GM12878 (cell line): ENCODE results near the gene PTK7. TPM values are rescaled to one million over a fixed set of nuclear protein-coding genes. Genes with fewer than 3 reads are reported as not detected.

Experiments
- ATAC-seq: fragments of 200-7000 bp; cut with Tn5 transposase; 3 replicates; pipeline ENCODE4 v1.9.1; 2020; ENCODE audit warnings: mild to moderate bottlenecking, moderate library complexity
- BruUV-seq: library from RNA; stranded (reverse); fragments of 400-500 nt; replicated peaks from 2 replicates; lab custom pipeline; 2021; lab: Mats Ljungman, UMichigan
- CTCF ChIA-PET: fragments of 300-600 bp; sonication (Branson Sonifier 250); formaldehyde crosslinking; extraction: SDS; loops from one replicate; lab custom pipeline; 2021; ENCODE audit warnings: inconsistent platforms; lab: Yijun Ruan, JAX
- POLR2A ChIA-PET: fragments of 350-600 bp; formaldehyde crosslinking; extraction: SDS; loops from one replicate; lab custom pipeline; 2021; ENCODE audit warnings: inconsistent platforms; lab: Charles Lee
- RAD21 ChIA-PET: fragments of 300-600 bp; sonication (Branson Sonifier 250); formaldehyde crosslinking; loops from one replicate; lab custom pipeline; 2023; ENCODE audit warnings: antibody characterized with exemption; ENCODE audit not compliant: unreplicated experiment; lab: Charles Lee
- SMC1A ChIA-PET: fragments of 300-600 bp; sonication (Branson Sonifier 250); formaldehyde crosslinking; loops from one replicate; lab custom pipeline; 2023; ENCODE audit not compliant: unreplicated experiment, uncharacterized antibody; lab: Charles Lee
- DNase-seq: peaks from one replicate; pipeline ENCODE4 v3.0.0-alpha.2; 2011; ENCODE audit warnings: low read depth, low spot score
- FAIRE-seq: peaks from 3 replicates; lab custom pipeline; 2011; peaks lifted over from hg19 to GRCh38; lab: Jason Lieb, UNC
- H2AFZ ChIP-seq: 2 replicates; pipeline ENCODE4 v1.6.0; 2011; ENCODE audit warnings: low read depth, low read length, control low read depth; ENCODE audit not compliant: control insufficient read depth
- H3K27ac ChIP-seq: 2 replicates; pipeline ENCODE4 v1.5.1; 2011; ENCODE audit warnings: control low read depth; ENCODE audit not compliant: control insufficient read depth, insufficient read depth
- H3K27me3 ChIP-seq, 2 experiments: replicated peaks in 1 of 2; 2 replicates each; pipeline versions ENCODE4 v1.6.0 to v1.6.1; 2011; ENCODE audit warnings: low read length in 1 of 2; ENCODE audit not compliant: control insufficient read depth in 2 of 2, insufficient read depth in 2 of 2
- H3K36me3 ChIP-seq, 2 experiments: 2 replicates each; pipeline ENCODE4 v1.5.1; 2011; ENCODE audit warnings: low read length in 1 of 2; ENCODE audit not compliant: control insufficient read depth in 2 of 2, insufficient read depth in 2 of 2
- H3K4me1 ChIP-seq: 2 replicates; pipeline ENCODE4 v1.6.1; 2011; ENCODE audit warnings: mild to moderate bottlenecking, low read length, moderate library complexity, mixed read lengths; ENCODE audit not compliant: control insufficient read depth, insufficient read depth
- H3K4me2 ChIP-seq: 2 replicates; pipeline ENCODE4 v1.6.0; 2011; ENCODE audit warnings: control low read depth; ENCODE audit not compliant: control insufficient read depth, insufficient read depth
- H3K4me3 ChIP-seq: fragments of 200-600 bp; sonication (generic); 2 replicates; pipeline ENCODE4 v1.5.1; 2016
- H3K79me2 ChIP-seq: 2 replicates; pipeline ENCODE4 v1.6.0; 2011; ENCODE audit warnings: low read length; ENCODE audit not compliant: control insufficient read depth, insufficient read depth
- H3K9ac ChIP-seq: 2 replicates; pipeline ENCODE4 v1.8.0; 2011; ENCODE audit warnings: low read length, control low read depth, mixed read lengths; ENCODE audit not compliant: control insufficient read depth, insufficient read depth
- H3K9me3 ChIP-seq: replicated peaks from 3 replicates; pipeline ENCODE4 v1.5.1; 2011; ENCODE audit warnings: mild to moderate bottlenecking, low read length; ENCODE audit not compliant: control insufficient read depth, insufficient read depth
- H4K20me1 ChIP-seq: 2 replicates; pipeline ENCODE4 v1.6.0; 2011; ENCODE audit not compliant: control insufficient read depth, insufficient read depth
- ATF7 ChIP-seq: fragments of 450-650 bp; IDR thresholded peaks from 2 replicates; pipeline ENCODE4 v1.6.1; 2016; ENCODE audit warnings: low read depth, mild to moderate bottlenecking
- BACH1 ChIP-seq: fragments of 450-650 bp; IDR thresholded peaks from 2 replicates; pipeline ENCODE4 v1.6.1; 2017; ENCODE audit warnings: mild to moderate bottlenecking, borderline replicate concordance
- BHLHE40 ChIP-seq, 2 experiments: fragments of 450-650 bp in 1 of 2; IDR thresholded peaks; 2 replicates each; pipeline ENCODE4 v1.6.1; 2011 to 2017; ENCODE audit warnings: low read depth in 2 of 2, borderline replicate concordance in 1 of 2, improper control_type of control experiment in 1 of 2, low read length in 1 of 2, mild to moderate bottlenecking in 1 of 2
- EED ChIP-seq: sonication (generic); IDR thresholded peaks from 2 replicates; pipeline ENCODE4 v1.6.1; 2016; ENCODE audit warnings: antibody characterized with exemption, low read depth
- IKZF1 ChIP-seq: fragments of 450-650 bp; conservative IDR thresholded peaks from 2 replicates; pipeline ENCODE4 v1.6.1; 2017; ENCODE audit warnings: antibody characterized with exemption, mild to moderate bottlenecking
- MTA3 ChIP-seq: IDR thresholded peaks from 2 replicates; pipeline ENCODE4 v1.6.1; 2012; ENCODE audit warnings: low read length, inconsistent platforms, borderline replicate concordance
- NFYB ChIP-seq: IDR thresholded peaks from 2 replicates; pipeline ENCODE4 v1.6.1; 2011; ENCODE audit warnings: low read depth, mild to moderate bottlenecking, low read length, improper control_type of control experiment, moderate library complexity; ENCODE audit not compliant: insufficient read depth
- RAD21 ChIP-seq: IDR thresholded peaks from 2 replicates; pipeline ENCODE4 v1.6.1; 2011; ENCODE audit warnings: mild to moderate bottlenecking, low read depth, low read length, moderate library complexity; ENCODE audit not compliant: insufficient read depth
- RBBP5 ChIP-seq: fragments of 200-600 bp; sonication (generic); conservative IDR thresholded peaks from 2 replicates; pipeline ENCODE4 v1.6.1; 2016
- SMAD1 ChIP-seq: fragments of 450-650 bp; IDR thresholded peaks from 2 replicates; pipeline ENCODE4 v1.6.1; 2018; ENCODE audit warnings: mild to moderate bottlenecking, low read depth; ENCODE audit not compliant: partially characterized antibody
- SMC3 ChIP-seq: IDR thresholded peaks from 2 replicates; pipeline ENCODE4 v1.6.1; 2011; ENCODE audit warnings: low read length, improper control_type of control experiment, borderline replicate concordance
- SPI1 ChIP-seq: IDR thresholded peaks from 2 replicates; pipeline ENCODE4 v1.6.1; 2011; ENCODE audit warnings: low read depth, mild to moderate bottlenecking, low read length, moderate library complexity, borderline replicate concordance; ENCODE audit not compliant: insufficient read depth
- SUPT20H ChIP-seq: IDR thresholded peaks from 2 replicates; pipeline ENCODE4 v1.6.1; 2011; ENCODE audit warnings: low read depth, mild to moderate bottlenecking, low read length, moderate library complexity, borderline replicate concordance; ENCODE audit not compliant: control insufficient read depth
- SUZ12 ChIP-seq: fragments of 200-600 bp; sonication (generic); IDR thresholded peaks from one replicate; pipeline ENCODE4 v1.6.1; 2018; ENCODE audit warnings: antibody characterized with exemption, mild to moderate bottlenecking; ENCODE audit not compliant: unreplicated experiment
- TCF12 ChIP-seq: IDR thresholded peaks from 2 replicates; pipeline ENCODE4 v1.6.1; 2011; ENCODE audit warnings: low read depth, mild to moderate bottlenecking, low read length
- YBX1 ChIP-seq: fragments of 450-650 bp; IDR thresholded peaks from 2 replicates; pipeline ENCODE4 v1.6.1; 2016; ENCODE audit warnings: antibody characterized with exemption
- ZBED1 ChIP-seq: IDR thresholded peaks from 2 replicates; pipeline ENCODE4 v1.6.1; 2016; ENCODE audit warnings: borderline replicate concordance
- WGBS: methylation state at CpG from one replicate; pipeline ENCODE4 v1.1.6; 2016; ENCODE audit warnings: low lambda C conversion rate; ENCODE audit not compliant: insufficient replicate concordance, insufficient coverage; ENCODE audit errors: missing lambda C conversion rate; 5-methylcytosine and 5-hydroxymethylcytosine counted together
- in situ Hi-C: fragments of 300-500 bp; cut with MboI; formaldehyde crosslinking; loops from 9 replicates; pipeline ENCODE4 v1.14.3; 2018; ENCODE audit warnings: mixed read lengths
- intact Hi-C: fragments of 100-400 bp; cut with micrococcal nuclease; formaldehyde crosslinking; loops from one replicate; pipeline ENCODE4 v1.14.2; 2022; ENCODE audit not compliant: unreplicated experiment
- polyA plus RNA-seq, 11 experiments: library from polyadenylated mRNA; depleted of rRNA in 4 of 11; unstranded in 6 of 11; stranded (reverse) in 5 of 11; fragments of >200 nt; fragmentation: Nextera tagmentation in 4 of 11; fragmentation: Illumina TruSeq in 1 of 11; extraction: Ambion mirVana in 4 of 11; extraction: Trizol in 1 of 11; gene quantifications; 1 replicate in 1 of 11; 2 replicates in 10 of 11; pipeline versions ENCODE4 v1.2.1 to v1.2.3, GENCODE V29; 2011 to 2016; ENCODE audit warnings: inconsistent platforms in 2 of 11, missing spikeins in 2 of 11, low read depth in 1 of 11
- total RNA-seq, 4 experiments: library from RNA; depleted of rRNA in 3 of 4; stranded (reverse); fragments of >200 nt in 3 of 4; fragmentation: Illumina TruSeq in 1 of 4; extraction: Trizol in 1 of 4; gene quantifications; 2 replicates each; pipeline versions ENCODE4 v1.2.1 to v1.2.3, GENCODE V29; 2013 to 2021
- TF ChIP-seq, protein P1 (sequence below): fragments of 450-650 bp; IDR thresholded peaks from 2 replicates; pipeline ENCODE4 v1.6.1; 2017; ENCODE audit warnings: mild to moderate bottlenecking, moderate library complexity
- TF ChIP-seq, protein P2 (sequence below): fragments of 450-650 bp; IDR thresholded peaks from 2 replicates; pipeline ENCODE4 v1.6.1; 2016; ENCODE audit warnings: mild to moderate bottlenecking

PTK7 gene
- total and polyA plus RNA-seq, 10 of the 15 experiments (the other 5 are each of a cell fraction or from before 2014, with no cell fraction given): 0.18 to 14.4 (median 3.3) TPM; not detected in 1

DNA sequence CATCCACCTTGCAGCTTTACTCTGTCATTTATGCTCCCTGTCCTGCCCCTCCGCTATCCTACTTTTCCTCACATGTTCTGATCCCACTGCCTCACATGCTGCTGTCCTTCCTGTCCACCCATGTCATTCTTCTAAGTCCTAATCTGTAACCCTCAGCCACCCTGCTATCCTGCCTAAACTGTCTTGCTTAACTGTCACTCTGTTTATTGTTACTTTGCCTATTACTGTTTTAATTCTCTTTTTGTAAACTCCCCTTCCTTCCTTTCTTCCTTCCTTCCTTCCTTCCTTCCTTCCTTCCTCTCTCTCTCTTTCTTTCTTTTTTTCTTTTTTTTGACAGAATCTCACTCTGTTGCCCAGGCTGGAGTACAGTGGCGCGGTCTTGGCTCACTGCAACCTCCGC, 107.3 kb downstream of the PTK7 start (continued):
- TF ChIP-seq SUZ12 (no peak), BACH1 (no peak), SMAD1 (no peak), SUPT20H (no peak)

DNA sequence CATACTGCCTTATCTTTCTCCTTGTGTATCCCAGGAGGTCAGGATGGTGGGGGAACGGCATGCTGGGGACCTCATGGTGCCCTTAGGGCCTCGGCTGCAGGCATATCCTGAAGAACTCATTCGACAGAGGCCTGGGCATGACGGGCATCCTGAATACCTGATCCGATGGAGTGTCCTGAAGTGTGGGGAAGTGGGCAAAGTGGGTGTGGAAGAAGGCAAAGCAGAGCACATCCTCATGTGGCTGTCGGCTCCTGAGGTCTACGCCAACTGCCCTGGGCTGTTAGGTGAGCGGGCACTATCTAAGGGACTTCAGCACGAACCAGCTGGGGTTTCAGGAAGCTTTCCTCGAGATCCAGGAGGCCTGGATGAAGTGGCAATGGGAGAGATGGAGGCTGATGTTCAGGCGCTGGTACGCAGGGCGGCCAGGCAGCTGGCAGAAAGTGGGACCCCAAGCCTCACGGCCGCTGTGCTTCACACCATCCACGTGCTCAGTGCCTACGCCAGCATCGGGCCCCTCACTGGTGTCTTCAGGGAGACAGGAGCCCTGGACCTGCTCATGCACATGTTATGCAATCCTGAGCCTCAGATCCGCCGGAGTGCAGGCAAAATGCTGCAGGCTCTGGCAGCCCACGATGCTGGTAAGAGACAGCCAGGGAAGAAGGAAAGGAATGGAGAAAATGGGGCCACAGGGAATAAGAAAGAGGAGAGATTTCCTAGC, 108.3 kb downstream of the PTK7 start:
- peaks cover 11% of the 10 kb centered on the region for H3K79me2 ChIP-seq
- POLR2A ChIA-PET: interaction anchor here (1.1 kb wide), 1 partner anchor 9 kb away, joined by 3 read pairs; no protein-coding TSS in a partner anchor
- DNase-seq: no peak
- H3K9ac ChIP-seq: no peak overlapping the region
- no peak overlapping the region for H3K4me3 ChIP-seq
- no peak overlapping the region for H3K27ac ChIP-seq
- no peak for ATAC-seq
- no peak overlapping the region for H2AFZ ChIP-seq
- in situ Hi-C loops (no loop called here), intact Hi-C loops (no loop called here)
- peaks cover 13% of the 10 kb centered on the region for H3K4me1 ChIP-seq
- SMC1A ChIA-PET: no interaction called here
- peaks cover 2 to 8% of the 10 kb centered on the region in 2 experiments; a peak in 3 of 4 replicates for H3K36me3 ChIP-seq
- TF ChIP-seq, protein P1, sequence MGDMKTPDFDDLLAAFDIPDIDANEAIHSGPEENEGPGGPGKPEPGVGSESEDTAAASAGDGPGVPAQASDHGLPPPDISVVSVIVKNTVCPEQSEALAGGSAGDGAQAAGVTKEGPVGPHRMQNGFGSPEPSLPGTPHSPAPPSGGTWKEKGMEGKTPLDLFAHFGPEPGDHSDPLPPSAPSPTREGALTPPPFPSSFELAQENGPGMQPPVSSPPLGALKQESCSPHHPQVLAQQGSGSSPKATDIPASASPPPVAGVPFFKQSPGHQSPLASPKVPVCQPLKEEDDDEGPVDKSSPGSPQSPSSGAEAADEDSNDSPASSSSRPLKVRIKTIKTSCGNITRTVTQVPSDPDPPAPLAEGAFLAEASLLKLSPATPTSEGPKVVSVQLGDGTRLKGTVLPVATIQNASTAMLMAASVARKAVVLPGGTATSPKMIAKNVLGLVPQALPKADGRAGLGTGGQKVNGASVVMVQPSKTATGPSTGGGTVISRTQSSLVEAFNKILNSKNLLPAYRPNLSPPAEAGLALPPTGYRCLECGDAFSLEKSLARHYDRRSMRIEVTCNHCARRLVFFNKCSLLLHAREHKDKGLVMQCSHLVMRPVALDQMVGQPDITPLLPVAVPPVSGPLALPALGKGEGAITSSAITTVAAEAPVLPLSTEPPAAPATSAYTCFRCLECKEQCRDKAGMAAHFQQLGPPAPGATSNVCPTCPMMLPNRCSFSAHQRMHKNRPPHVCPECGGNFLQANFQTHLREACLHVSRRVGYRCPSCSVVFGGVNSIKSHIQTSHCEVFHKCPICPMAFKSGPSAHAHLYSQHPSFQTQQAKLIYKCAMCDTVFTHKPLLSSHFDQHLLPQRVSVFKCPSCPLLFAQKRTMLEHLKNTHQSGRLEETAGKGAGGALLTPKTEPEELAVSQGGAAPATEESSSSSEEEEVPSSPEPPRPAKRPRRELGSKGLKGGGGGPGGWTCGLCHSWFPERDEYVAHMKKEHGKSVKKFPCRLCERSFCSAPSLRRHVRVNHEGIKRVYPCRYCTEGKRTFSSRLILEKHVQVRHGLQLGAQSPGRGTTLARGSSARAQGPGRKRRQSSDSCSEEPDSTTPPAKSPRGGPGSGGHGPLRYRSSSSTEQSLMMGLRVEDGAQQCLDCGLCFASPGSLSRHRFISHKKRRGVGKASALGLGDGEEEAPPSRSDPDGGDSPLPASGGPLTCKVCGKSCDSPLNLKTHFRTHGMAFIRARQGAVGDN: no peak
- no peak for TF ChIP-seq NFYB
- TF ChIP-seq BHLHE40 (IDR thresholded peaks at IDR 0.05; ENCODE audit: borderline replicate concordance in 1 of 2, low read depth in 2 of 2, low read length in 1 of 2): no peak
- no peak for TF ChIP-seq BACH1
- TF ChIP-seq, protein P2, sequence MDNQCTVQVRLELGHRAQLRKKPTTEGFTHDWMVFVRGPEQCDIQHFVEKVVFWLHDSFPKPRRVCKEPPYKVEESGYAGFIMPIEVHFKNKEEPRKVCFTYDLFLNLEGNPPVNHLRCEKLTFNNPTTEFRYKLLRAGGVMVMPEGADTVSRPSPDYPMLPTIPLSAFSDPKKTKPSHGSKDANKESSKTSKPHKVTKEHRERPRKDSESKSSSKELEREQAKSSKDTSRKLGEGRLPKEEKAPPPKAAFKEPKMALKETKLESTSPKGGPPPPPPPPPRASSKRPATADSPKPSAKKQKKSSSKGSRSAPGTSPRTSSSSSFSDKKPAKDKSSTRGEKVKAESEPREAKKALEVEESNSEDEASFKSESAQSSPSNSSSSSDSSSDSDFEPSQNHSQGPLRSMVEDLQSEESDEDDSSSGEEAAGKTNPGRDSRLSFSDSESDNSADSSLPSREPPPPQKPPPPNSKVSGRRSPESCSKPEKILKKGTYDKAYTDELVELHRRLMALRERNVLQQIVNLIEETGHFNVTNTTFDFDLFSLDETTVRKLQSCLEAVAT: no peak
- TF ChIP-seq RAD21: no peak
- TF ChIP-seq RBBP5: no peak
- no peak for TF ChIP-seq YBX1
- no peak for TF ChIP-seq SPI1
- no peak for TF ChIP-seq ZBED1
- TF ChIP-seq TCF12: no peak
- no peak for TF ChIP-seq ATF7
- no peak for TF ChIP-seq EED
- TF ChIP-seq IKZF1: no peak
- no peak for TF ChIP-seq MTA3
- no peak for TF ChIP-seq SMC3
- BruUV-seq: no TSS peak
- no peaks in the 10 kb centered on the region for H4K20me1 ChIP-seq
- H3K4me2 ChIP-seq: no peak overlapping the region
- WGBS: 94% methylated on average over 21 of the region's 21 CpGs
- no peaks in the 10 kb centered on the region; the same call in 2 of the 3 replicates for H3K9me3 ChIP-seq
- CTCF ChIA-PET: no interaction called here
- no peaks in the 10 kb centered on the region for H3K27me3 ChIP-seq
- no peak for FAIRE-seq
- RAD21 ChIA-PET: no interaction called here
